GM19395 (cell line): ENCODE measurements around the gene ARHGAP15.

Experiments used
- ATAC-seq: cut with Tn5 transposase; IDR thresholded peaks from one replicate; pipeline ENCODE4 v1.9.1; 2021; ENCODE audit warnings: mild to moderate bottlenecking, moderate library complexity; ENCODE audit not compliant: unreplicated experiment

The ARHGAP15 gene

GRCh38 chr2:143732076-143732475 is 602.9 kb downstream of the ARHGAP15 start:
- ATAC-seq: no peak

- ATAC-seq: no peak
Observed at GRCh38 chr2:143732871-143733270, 603.7 kb downstream of the ARHGAP15 start.

- ATAC-seq: no peak
Observed at GRCh38 chr2:143734507-143734906, 605.3 kb downstream of the ARHGAP15 start.

- no peak for ATAC-seq
Observed at GRCh38 chr2:143736904-143737303, 607.7 kb downstream of the ARHGAP15 start.

GRCh38 chr2:143740431-143740830 is 611.2 kb downstream of the ARHGAP15 start:
- ATAC-seq: no peak

- no peak for ATAC-seq
Observed at GRCh38 chr2:143741205-143741604, 612.0 kb downstream of the ARHGAP15 start.

GRCh38 chr2:143742581-143742980 is 613.4 kb downstream of the ARHGAP15 start:
- ATAC-seq: no peak

GRCh38 chr2:143744114-143744513 is 614.9 kb downstream of the ARHGAP15 start:
- ATAC-seq: no peak

- ATAC-seq: no peak
Observed at GRCh38 chr2:143745060-143745459, 615.8 kb downstream of the ARHGAP15 start.

- no peak for ATAC-seq
Observed at GRCh38 chr2:143754742-143755141, 625.5 kb downstream of the ARHGAP15 start.

- no peak for ATAC-seq
Observed at GRCh38 chr2:143758629-143759330, 629.6 kb downstream of the ARHGAP15 start.

GRCh38 chr2:143759455-143759854 is 630.2 kb downstream of the ARHGAP15 start:
- ATAC-seq: no peak

GRCh38 chr2:143762176-143762928 is 633.1 kb downstream of the ARHGAP15 start:
- ATAC-seq: no peak

- no peak for ATAC-seq
Observed at GRCh38 chr2:143764261-143764660, 635.0 kb downstream of the ARHGAP15 start.

GRCh38 chr2:143764706-143765105 is 635.5 kb downstream of the ARHGAP15 start:
- ATAC-seq: no peak

- no peak for ATAC-seq
Observed at GRCh38 chr2:143768991-143769390, 639.8 kb downstream of the ARHGAP15 start.

- no peak for ATAC-seq
Observed at GRCh38 chr2:143771939-143772338, 642.7 kb downstream of the ARHGAP15 start.

- no peak for ATAC-seq
Observed at GRCh38 chr2:143776526-143777297, 647.5 kb downstream of the ARHGAP15 start.

- no peak for ATAC-seq
Observed at GRCh38 chr2:143779021-143779420, 649.8 kb downstream of the ARHGAP15 start.

- no peak for ATAC-seq
Observed at GRCh38 chr2:143786026-143786765, 657.0 kb downstream of the ARHGAP15 start.

GRCh38 chr2:143787674-143788073 is 658.5 kb downstream of the ARHGAP15 start:
- ATAC-seq: no peak
